Psoas muscle (tissue), 8 donors: Measurements from ENCODE around the gene VWA5A. TPM values are rescaled to one million over a fixed set of nuclear protein-coding genes. Genes with fewer than 3 reads are reported as not detected.
"Not testable (repeated sequence)": the region's sequence is repeated elsewhere in the genome, so short reads cannot be mapped to it uniquely, and the experiment has no call there.

Source experiments
- ATAC-seq, 4 donors: fragments of 200-7000 bp; cut with Tn5 transposase; one replicate each; pipeline ENCODE4 v1.9.1; 2020; ENCODE audit warnings: moderate library complexity in 3 of 4, mild to moderate bottlenecking in 2 of 4
- DNase-seq, 2 donors: peaks; one replicate each; pipeline ENCODE4 v3.0.0-alpha.2; 2020
- H3K27ac ChIP-seq: fragments of 200-600 bp; one replicate; pipeline ENCODE4 v1.8.0; 2022
- H3K27me3 ChIP-seq, 3 donors: fragments of 200-600 bp in 1 of 3; one replicate each; pipeline versions ENCODE4 v1.6.1 to v1.8.0; 2013 to 2022; ENCODE audit warnings: low read length in 2 of 3, mild to moderate bottlenecking in 2 of 3, moderate library complexity in 1 of 3; ENCODE audit not compliant: insufficient read depth in 3 of 3
- H3K36me3 ChIP-seq, 2 donors: fragments of 200-600 bp in 1 of 2; one replicate each; pipeline versions ENCODE4 v1.6.1 to v1.8.0; 2013 to 2022; ENCODE audit warnings: low read depth in 1 of 2, mild to moderate bottlenecking in 1 of 2, moderate library complexity in 1 of 2; ENCODE audit not compliant: insufficient read depth in 1 of 2
- H3K4me1 ChIP-seq: fragments of 200-600 bp; one replicate; pipeline ENCODE4 v1.8.0; 2022
- H3K4me3 ChIP-seq: fragments of 200-600 bp; one replicate; pipeline ENCODE4 v1.8.0; 2022; ENCODE audit warnings: mild to moderate bottlenecking
- H3K9me3 ChIP-seq: fragments of 200-600 bp; one replicate; pipeline ENCODE4 v1.8.0; 2022
- WGBS, 3 donors: extraction: QIAGEN DNeasy Blood & Tissue Kit; methylation state at CpG; one replicate each; pipeline versions ENCODE4 v1.1.6 to v1.1.7; 2013; 5-methylcytosine and 5-hydroxymethylcytosine counted together
- intact Hi-C, 2 donors: fragments of 100-400 bp; cut with DNase I; formaldehyde crosslinking; loops; one replicate each; pipeline versions ENCODE4 v1.11.0 to v1.14.2; 2022
- polyA plus RNA-seq, 3 donors: library from polyadenylated mRNA; stranded (reverse); fragments of 200-250 nt; gene quantifications; one replicate each; pipeline ENCODE4 v1.2.3, GENCODE V29; 2013
- total RNA-seq, 4 donors: library from RNA; stranded (reverse); fragmentation: NEBNext Ultra II Directional in 2 of 4; extraction: Animal tissue kit (Norgen Biotek cat#: 25700) in 2 of 4; gene quantifications; one replicate each; pipeline versions ENCODE4 v1.2.1 to v1.2.4, GENCODE V29; 2021 to 2023
- TF ChIP-seq, protein P1 (sequence below): fragments of 200-600 bp; IDR thresholded peaks from one replicate; pipeline ENCODE4 v1.8.0; 2022; ENCODE audit warnings: antibody characterized with exemption
- donor health status: healthy with polysubstance abuse.
- donor health status: DM: no; HTN: no; CAD: no; lungs with moderate emphysema.
- donor health status: Bipolar disorder and iron deficiency.
- donor health status: healthy.
- donor health status: DM: yes; HTN: yes; CAD: no.
- donor health status: DM: no; HTN: no; CAD: no.
- donor health status: DM: no; HTN: no; CAD: no.
- donor health status: DM: yes; HTN: yes; CAD: no.

VWA5A gene
- total and polyA plus RNA-seq, 7 donors, result 1.2 to 6.7 (median 3.4) TPM

DNA sequence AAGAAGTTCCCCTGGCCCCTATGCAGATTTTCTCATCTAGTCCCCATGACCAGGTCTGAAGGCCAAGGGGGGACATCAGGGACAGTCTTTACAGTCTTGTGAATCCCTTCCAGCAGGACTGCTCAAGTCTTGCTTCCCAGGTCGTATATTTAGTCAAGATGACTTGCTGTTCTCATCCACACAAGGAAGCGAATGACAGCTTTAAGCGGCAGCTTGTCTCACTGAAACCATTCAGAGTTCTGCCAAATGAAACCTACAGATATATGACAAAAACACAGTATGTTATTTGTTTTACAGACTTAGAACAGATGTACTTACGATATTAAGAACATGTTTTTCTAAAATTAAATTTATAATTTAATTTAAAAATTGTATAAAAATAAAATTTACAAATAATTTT lies 5.6 kb downstream of the VWA5A start:
- WGBS, 3 donors, result 87 to 93% (median 89%) methylated on average over 4 of the region's 4 CpGs
- intact Hi-C loops, result no loop called here
- ATAC-seq, result no peak
- peaks cover 7% of the 10 kb centered on the region for H3K9me3 ChIP-seq
- TF ChIP-seq, protein P1, sequence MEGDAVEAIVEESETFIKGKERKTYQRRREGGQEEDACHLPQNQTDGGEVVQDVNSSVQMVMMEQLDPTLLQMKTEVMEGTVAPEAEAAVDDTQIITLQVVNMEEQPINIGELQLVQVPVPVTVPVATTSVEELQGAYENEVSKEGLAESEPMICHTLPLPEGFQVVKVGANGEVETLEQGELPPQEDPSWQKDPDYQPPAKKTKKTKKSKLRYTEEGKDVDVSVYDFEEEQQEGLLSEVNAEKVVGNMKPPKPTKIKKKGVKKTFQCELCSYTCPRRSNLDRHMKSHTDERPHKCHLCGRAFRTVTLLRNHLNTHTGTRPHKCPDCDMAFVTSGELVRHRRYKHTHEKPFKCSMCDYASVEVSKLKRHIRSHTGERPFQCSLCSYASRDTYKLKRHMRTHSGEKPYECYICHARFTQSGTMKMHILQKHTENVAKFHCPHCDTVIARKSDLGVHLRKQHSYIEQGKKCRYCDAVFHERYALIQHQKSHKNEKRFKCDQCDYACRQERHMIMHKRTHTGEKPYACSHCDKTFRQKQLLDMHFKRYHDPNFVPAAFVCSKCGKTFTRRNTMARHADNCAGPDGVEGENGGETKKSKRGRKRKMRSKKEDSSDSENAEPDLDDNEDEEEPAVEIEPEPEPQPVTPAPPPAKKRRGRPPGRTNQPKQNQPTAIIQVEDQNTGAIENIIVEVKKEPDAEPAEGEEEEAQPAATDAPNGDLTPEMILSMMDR, result no peak
- H3K4me1 ChIP-seq, result no peaks in the 10 kb centered on the region
- H3K36me3 ChIP-seq, result peaks cover 0 to 67% of the 10 kb centered on the region in 2 donors
- H3K27ac ChIP-seq, result no peak overlapping the region
- no peak for DNase-seq
- no peak overlapping the region for H3K4me3 ChIP-seq
- no peaks in the 10 kb centered on the region for H3K27me3 ChIP-seq

DNA sequence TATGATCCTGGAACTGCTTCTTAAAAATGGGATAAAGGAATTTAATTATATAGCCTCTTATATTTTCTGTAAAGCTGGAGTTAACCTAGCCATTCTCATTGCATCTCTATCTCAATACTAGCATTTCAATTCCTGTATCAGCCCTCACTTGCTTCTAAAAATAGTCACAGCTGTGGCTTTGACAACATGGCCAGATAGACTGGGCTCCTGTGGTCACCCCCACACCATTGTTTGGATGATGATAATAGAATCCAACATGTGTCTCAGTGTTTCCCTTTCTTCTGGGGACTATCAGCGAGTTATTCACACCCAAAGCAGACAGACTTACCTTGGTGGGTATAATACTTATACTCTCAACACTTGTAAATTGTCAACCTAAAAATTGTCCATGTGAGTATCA lies 6.9 kb downstream of the VWA5A start:
- no peaks in the 10 kb centered on the region for H3K4me1 ChIP-seq
- WGBS, 3 donors, result 87 to 90% (median 88%) methylated on average over 1 of the region's 1 CpG
- H3K4me3 ChIP-seq, result no peak overlapping the region
- DNase-seq (no peak), ATAC-seq (no peak)
- TF ChIP-seq, protein P1, result no peak
- H3K9me3 ChIP-seq, result peaks cover 7% of the 10 kb centered on the region
- no peaks in the 10 kb centered on the region for H3K27me3 ChIP-seq
- no peak overlapping the region for H3K27ac ChIP-seq
- intact Hi-C loops, result no loop called here
- H3K36me3 ChIP-seq, result peaks cover 0 to 67% of the 10 kb centered on the region in 2 donors

DNA sequence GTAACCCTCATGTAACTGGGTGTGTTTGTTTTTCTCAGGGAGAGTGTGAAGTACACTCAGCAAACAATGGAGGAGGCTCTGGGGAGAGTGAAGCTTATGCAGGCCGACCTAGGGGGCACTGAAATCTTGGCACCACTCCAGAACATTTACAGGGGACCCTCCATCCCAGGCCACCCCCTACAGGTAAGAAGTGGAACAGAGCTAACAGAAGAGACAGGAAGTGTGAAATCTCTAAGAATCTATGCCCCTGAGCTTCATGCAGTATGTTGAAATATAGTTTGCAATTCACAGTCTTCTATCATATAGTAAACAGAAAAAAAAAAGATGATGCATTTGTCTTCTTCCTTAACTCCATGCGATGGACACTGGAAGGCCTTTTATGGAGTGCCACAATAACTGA lies 8.4 kb downstream of the VWA5A start:
- TF ChIP-seq, protein P1, result no peak
- H3K36me3 ChIP-seq, result peaks cover 0 to 57% of the 10 kb centered on the region in 2 donors

DNA sequence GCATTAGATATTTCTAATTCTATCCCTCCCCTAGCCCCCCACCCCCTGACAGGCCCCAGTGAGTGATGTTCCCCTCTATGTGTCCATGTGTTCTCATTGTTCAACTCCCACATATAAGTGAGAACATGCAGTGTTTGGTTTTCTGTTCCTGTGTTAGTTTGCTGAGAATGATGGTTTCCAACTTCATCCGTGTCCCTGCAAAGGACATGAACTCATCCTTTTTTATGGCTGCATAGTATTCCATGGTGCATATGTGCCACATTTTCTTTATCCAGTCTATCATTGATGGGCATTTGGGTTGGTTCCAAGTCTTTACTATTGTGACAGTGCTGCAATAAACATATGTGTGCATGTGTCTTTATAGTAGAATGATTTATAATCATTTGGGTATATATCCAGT lies 11.9 kb downstream of the VWA5A start:
- H3K27ac ChIP-seq, DNase-seq, ATAC-seq, H3K27me3 ChIP-seq, H3K4me3 ChIP-seq, H3K4me1 ChIP-seq, H3K9me3 ChIP-seq, intact Hi-C loops: not testable (repeated sequence)
- peaks cover 0 to 25% of the 10 kb centered on the region in 2 donors for H3K36me3 ChIP-seq
- whole genome bisulfite sequencing, 3 donors, result 100% methylated on average over 1 of the region's 1 CpG; no CpG with 5 or more reads in 1 of the 3 donors

More for the DNA sequence above, 8.4 kb downstream of the VWA5A start:
- H3K27me3 ChIP-seq, result no peaks in the 10 kb centered on the region
- no peak overlapping the region for H3K4me3 ChIP-seq
- ATAC-seq (no peak), DNase-seq (no peak)
- H3K27ac ChIP-seq, result no peak overlapping the region
- intact Hi-C loops, result no loop called here
- 41 to 56% (median 44%) methylated on average over 2 of the region's 2 CpGs for WGBS, 3 donors
- no peaks in the 10 kb centered on the region for H3K4me1 ChIP-seq
- H3K9me3 ChIP-seq, result peaks cover 7% of the 10 kb centered on the region

DNA sequence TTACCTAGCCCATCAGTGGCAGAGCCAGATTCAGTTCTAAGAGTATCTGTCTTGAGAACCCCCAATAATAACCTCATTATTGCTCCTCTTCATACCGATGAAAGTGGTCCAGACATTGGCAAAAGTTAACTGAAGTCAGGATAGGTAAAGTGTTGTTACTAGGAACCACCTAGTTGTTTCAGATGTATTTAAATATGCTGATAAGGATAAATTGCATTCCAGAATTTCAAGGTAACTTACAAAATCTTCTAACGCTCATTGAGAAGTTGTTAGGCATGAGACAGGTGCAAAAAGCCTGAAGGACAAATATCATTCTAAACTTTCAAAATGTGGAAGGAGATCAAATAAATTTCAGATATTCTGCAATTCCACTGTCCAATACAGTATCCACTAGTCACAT lies 27.8 kb downstream of the VWA5A start:
- Histone ChIP-seq H3K4me3 (no peak overlapping the region), H3K27me3 (no peaks in the 10 kb centered on the region), H3K4me1 (no peaks in the 10 kb centered on the region), H3K36me3 (peaks cover 0 to 2% of the 10 kb centered on the region in 2 donors), H3K9me3 (peaks cover 8% of the 10 kb centered on the region), H3K27ac (no peak overlapping the region)
- no peak for ATAC-seq
- no peak for DNase-seq
- intact Hi-C loops, result no loop called here
- 83 to 95% (median 89%) methylated on average over 2 of the region's 2 CpGs for WGBS, 3 donors
- TF ChIP-seq, protein P1, result no peak
